Measurements from ENCODE around the gene ASIC2. TPM values are rescaled to one million over a fixed set of nuclear protein-coding genes. Genes with fewer than 3 reads are reported as not detected.

ASIC2 gene
- total and polyA plus RNA-seq, 12 donors: 0.29 to 1.5 (median 0.69) TPM

DNA sequence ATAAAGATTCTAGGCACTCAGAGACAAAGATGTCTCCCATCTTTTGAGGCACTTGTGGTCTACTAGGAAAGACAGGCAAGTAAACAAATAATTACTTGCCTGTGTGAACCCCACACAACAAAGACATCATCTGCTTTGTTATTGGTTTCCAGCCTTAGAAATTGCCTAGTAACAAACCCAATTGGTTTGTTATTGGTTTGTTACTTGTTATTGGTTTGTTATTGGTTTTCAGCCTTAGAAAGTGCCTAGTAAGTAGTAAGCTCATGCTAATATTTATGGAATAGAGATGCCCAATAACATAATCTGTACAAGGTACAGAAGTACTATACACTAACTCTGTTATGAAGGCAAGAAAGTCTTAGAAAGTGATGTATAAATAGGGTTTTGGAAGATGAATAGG is 67.1 kb downstream of the ASIC2 start:
- H3K27ac ChIP-seq: no peak overlapping the region
- no peak overlapping the region for H3K4me3 ChIP-seq
- H3K9me3 ChIP-seq (replicated peaks in 1 of 3): no peaks in the 10 kb centered on the region
- DNase-seq: no peak
- TF ChIP-seq, protein P1, sequence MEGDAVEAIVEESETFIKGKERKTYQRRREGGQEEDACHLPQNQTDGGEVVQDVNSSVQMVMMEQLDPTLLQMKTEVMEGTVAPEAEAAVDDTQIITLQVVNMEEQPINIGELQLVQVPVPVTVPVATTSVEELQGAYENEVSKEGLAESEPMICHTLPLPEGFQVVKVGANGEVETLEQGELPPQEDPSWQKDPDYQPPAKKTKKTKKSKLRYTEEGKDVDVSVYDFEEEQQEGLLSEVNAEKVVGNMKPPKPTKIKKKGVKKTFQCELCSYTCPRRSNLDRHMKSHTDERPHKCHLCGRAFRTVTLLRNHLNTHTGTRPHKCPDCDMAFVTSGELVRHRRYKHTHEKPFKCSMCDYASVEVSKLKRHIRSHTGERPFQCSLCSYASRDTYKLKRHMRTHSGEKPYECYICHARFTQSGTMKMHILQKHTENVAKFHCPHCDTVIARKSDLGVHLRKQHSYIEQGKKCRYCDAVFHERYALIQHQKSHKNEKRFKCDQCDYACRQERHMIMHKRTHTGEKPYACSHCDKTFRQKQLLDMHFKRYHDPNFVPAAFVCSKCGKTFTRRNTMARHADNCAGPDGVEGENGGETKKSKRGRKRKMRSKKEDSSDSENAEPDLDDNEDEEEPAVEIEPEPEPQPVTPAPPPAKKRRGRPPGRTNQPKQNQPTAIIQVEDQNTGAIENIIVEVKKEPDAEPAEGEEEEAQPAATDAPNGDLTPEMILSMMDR (IDR thresholded peaks at IDR 0.05): no peak
- no peak for TF ChIP-seq POLR2A (IDR thresholded peaks at IDR 0.05)
- peaks cover 0 to 4% of the 10 kb centered on the region in 2 donors for H3K4me1 ChIP-seq (replicated peaks in 1 of 2)
- intact Hi-C loops (cut with DNase I): no loop called here
- H3K36me3 ChIP-seq (replicated peaks in 1 of 2): no peaks in the 10 kb centered on the region
- no peaks in the 10 kb centered on the region for H3K27me3 ChIP-seq

DNA sequence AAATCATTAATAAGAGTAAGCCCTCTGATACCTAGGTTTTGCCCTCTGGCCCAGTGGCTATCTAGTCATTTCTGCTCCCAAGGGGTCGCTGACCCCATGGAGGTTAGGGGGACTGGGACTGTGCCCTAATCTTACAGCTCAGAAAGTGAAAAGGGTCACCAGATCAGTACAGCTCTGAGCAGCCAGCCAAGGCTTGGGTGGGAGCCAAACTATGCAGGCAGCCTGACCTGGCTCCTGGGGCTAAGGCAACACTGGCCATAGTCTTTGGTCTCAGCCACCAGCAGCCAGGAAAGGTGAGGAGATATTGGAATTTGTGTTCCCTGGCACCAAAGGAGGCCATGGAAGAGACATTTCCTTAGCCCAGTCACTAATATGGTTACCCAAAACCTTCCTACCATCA is 67.6 kb downstream of the ASIC2 start:
- 62 to 83% (median 72%) methylated on average over 1 of the region's 1 CpG for WGBS, 4 donors
- Histone ChIP-seq H3K4me3 (no peak overlapping the region), H3K27me3 (no peaks in the 10 kb centered on the region), H3K4me1 (replicated peaks in 1 of 2) (peaks cover 0 to 4% of the 10 kb centered on the region in 2 donors), H3K36me3 (replicated peaks in 1 of 2) (no peaks in the 10 kb centered on the region), H3K9me3 (replicated peaks in 1 of 3) (no peaks in the 10 kb centered on the region), H3K27ac (no peak overlapping the region)
- DNase-seq: peak in 3 of 7 donors; percentile 48 to 64 (median 51)
- no peak for TF ChIP-seq POLR2A (IDR thresholded peaks at IDR 0.05)
- TF ChIP-seq, protein P1 (IDR thresholded peaks at IDR 0.05): no peak
- intact Hi-C loops (cut with DNase I): no loop called here

DNA sequence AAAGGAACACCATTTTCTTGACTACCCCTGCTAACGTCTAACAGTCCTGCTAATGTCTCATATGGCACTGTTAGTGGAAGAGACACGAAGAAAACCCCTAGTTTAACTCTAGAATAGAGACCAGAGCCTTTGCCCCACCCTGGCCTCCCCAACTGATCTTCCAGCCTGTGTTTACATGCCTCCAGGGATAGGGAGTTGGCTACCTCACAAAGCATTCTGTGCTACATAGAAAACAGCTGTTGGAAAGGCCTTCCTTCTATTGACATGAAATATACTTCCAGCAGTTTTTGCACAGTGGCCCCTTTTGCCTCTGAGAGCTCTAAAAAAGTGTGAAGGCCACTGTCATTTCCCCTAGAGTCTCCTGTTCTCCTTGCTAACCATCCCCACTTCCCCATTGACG is 73.1 kb downstream of the ASIC2 start:
- no peak for DNase-seq
- Histone ChIP-seq H3K27ac (no peak overlapping the region), H3K27me3 (no peaks in the 10 kb centered on the region), H3K4me1 (replicated peaks in 1 of 2) (no peaks in the 10 kb centered on the region), H3K4me3 (no peak overlapping the region), H3K9me3 (replicated peaks in 1 of 3) (no peaks in the 10 kb centered on the region), H3K36me3 (replicated peaks in 1 of 2) (no peaks in the 10 kb centered on the region)
- intact Hi-C loops (cut with DNase I): no loop called here
- TF ChIP-seq POLR2A (IDR thresholded peaks at IDR 0.05): no peak
- TF ChIP-seq, protein P1 (IDR thresholded peaks at IDR 0.05): no peak
- 74 to 85% (median 80%) methylated on average over 3 of the region's 3 CpGs for WGBS, 4 donors

DNA sequence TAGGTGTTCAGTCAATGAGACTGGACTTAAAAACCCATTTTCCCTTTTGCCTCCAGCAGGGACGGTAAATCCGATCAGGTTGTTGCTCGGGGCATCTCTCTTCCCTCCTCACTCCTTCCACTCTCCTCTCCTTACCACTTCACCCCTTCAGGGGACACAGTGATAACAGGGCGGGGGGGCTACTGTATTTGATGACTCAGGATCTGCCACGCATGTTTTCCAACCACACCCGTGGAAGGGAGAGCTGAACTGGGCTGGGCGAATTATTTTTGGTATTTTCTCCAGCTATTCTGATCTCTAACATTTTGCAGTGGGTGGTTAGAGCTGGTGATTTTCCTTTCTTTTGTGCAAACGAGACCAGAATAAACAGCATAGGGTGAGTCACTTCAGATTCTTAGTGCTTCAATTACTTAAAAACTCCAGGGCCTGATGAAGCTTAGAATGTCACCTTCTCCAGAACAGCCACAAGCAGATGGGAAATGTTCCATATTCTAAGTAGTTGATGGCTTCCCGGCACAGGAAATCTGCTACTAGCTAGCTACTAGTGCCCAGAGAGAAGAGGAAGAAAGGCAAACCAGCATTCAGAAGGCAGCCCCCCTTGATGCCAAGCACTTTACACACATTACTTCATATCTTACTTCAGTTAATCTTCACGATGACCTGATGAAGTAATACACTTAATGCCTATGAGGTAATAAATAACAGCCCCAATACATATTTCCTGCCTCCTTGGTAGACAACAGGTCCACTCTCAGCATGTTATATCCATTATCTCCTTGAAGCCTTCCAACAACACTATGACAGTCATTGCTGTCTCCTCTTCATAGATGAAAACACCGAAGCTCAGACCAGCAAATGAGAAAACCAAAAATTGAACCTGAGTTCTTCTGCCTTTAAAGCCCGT is 74.1 kb downstream of the ASIC2 start:
- Histone ChIP-seq H3K9me3 (replicated peaks in 1 of 3) (no peaks in the 10 kb centered on the region), H3K36me3 (replicated peaks in 1 of 2) (no peaks in the 10 kb centered on the region), H3K4me3 (no peak overlapping the region), H3K27ac (peak overlapping the region in 1 of 5 donors; percentile 7), H3K4me1 (replicated peaks in 1 of 2) (no peaks in the 10 kb centered on the region), H3K27me3 (no peaks in the 10 kb centered on the region)
- TF ChIP-seq, protein P1 (IDR thresholded peaks at IDR 0.05): no peak
- TF ChIP-seq POLR2A (IDR thresholded peaks at IDR 0.05): no peak
- no peak for DNase-seq
- 64 to 69% (median 67%) methylated on average over 12 of the region's 12 CpGs for WGBS, 4 donors
- intact Hi-C loops (cut with DNase I): no loop called here
